GM21423 (cell line): ENCODE results near the gene B3GAT1.
"Not testable (repeated sequence)": the region's sequence is repeated elsewhere in the genome, so short reads cannot be mapped to it uniquely, and the experiment has no call there.

Experiments used
- ATAC-seq: cut with Tn5 transposase; IDR thresholded peaks from one replicate; pipeline ENCODE4 v1.9.1; 2021; ENCODE audit warnings: mild to moderate bottlenecking, moderate library complexity; ENCODE audit not compliant: unreplicated experiment

The B3GAT1 gene

GRCh38 chr11:134412203-134413042, at the start of gene B3GAT1:
Gene B3GAT1 (minus strand): TSS chr11:134412242. CDS start chr11:134387659, 24,583 bp downstream.
- ATAC-seq = no peak

- no peak for ATAC-seq
Measured at GRCh38 chr11:134461621-134462020, 49.6 kb upstream of the B3GAT1 start.

GRCh38 chr11:134460881-134461280, 48.8 kb upstream of the B3GAT1 start:
- ATAC-seq = no peak

GRCh38 chr11:134460062-134460561, 48.1 kb upstream of the B3GAT1 start:
- no peak for ATAC-seq

- ATAC-seq = no peak
Measured at GRCh38 chr11:134459246-134460061, 47.4 kb upstream of the B3GAT1 start.

GRCh38 chr11:134457411-134458007, 45.5 kb upstream of the B3GAT1 start:
- not testable (repeated sequence) for ATAC-seq

GRCh38 chr11:134455516-134455915, 43.5 kb upstream of the B3GAT1 start:
- ATAC-seq = no peak

GRCh38 chr11:134454146-134454690, 42.2 kb upstream of the B3GAT1 start:
- ATAC-seq = no peak

- no peak for ATAC-seq
Measured at GRCh38 chr11:134453441-134453840, 41.4 kb upstream of the B3GAT1 start.

GRCh38 chr11:134452838-134453155, 40.8 kb upstream of the B3GAT1 start:
- no peak for ATAC-seq

GRCh38 chr11:134452026-134452837, 40.2 kb upstream of the B3GAT1 start:
- no peak for ATAC-seq

GRCh38 chr11:134450186-134450585, 38.1 kb upstream of the B3GAT1 start:
- no peak for ATAC-seq

- ATAC-seq = no peak
Measured at GRCh38 chr11:134449713-134450112, 37.7 kb upstream of the B3GAT1 start.

- ATAC-seq = no peak
Measured at GRCh38 chr11:134449051-134449450, 37.0 kb upstream of the B3GAT1 start.

GRCh38 chr11:134447696-134448095, 35.7 kb upstream of the B3GAT1 start:
- ATAC-seq = no peak

GRCh38 chr11:134445601-134446325, 33.7 kb upstream of the B3GAT1 start:
- ATAC-seq = no peak

GRCh38 chr11:134444160-134445108, 32.4 kb upstream of the B3GAT1 start:
- not testable (repeated sequence) for ATAC-seq

GRCh38 chr11:134443246-134443645, 31.2 kb upstream of the B3GAT1 start:
- no peak for ATAC-seq

GRCh38 chr11:134442246-134442645, 30.2 kb upstream of the B3GAT1 start:
- no peak for ATAC-seq
